ENCODE results near the gene ZNF500. TPM values are rescaled to one million over a fixed set of nuclear protein-coding genes. Genes with fewer than 3 reads are reported as not detected.

The ZNF500 gene
- total RNA-seq, 4 donors from 2014 or later: 7.9 to 17.6 (median 12.4) TPM

DNA sequence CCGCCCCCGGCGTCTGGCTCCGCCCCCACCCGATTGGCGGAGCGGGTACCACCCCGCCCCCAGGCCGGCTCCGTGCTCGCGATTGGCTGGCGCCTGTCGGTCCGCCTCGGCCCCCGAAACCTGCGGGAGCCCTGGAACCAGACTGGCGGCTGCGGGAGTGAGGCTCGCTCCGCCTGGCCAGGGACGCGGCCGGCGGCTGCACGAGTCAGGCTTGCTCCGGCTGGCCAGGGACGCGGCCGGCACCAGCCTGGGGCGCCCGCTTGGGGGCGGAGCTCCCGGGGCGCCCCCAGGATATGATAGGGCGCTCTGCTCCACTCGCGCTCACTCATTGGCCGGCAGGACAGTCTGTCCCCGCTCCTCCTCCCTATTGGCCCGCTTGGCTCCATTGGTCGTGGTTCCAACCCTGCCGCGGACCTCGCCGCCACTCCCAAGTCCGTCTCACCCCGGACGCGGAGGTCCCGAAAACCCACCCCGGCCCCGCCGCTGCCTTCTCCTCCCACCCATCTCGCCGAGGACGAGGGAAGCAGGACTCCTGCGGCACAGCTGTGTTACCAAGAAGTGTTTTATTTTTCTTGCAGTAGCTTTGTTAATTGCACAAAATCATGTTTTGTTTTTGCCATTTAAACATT, 35.8 kb upstream of the ZNF500 start:
- Histone ChIP-seq H3K4me1 (peaks cover 29% of the 10 kb centered on the region), H3K27ac (peak overlapping the region; percentile 82), H3K36me3 (peaks cover 49% of the 10 kb centered on the region), H3K9me3 (no peaks in the 10 kb centered on the region), H3K4me3 (peak overlapping the region; percentile 93), H3K27me3 (no peaks in the 10 kb centered on the region)
- 1% methylated on average over 35 of the region's 59 CpGs for WGBS
- DNase-seq (ENCODE audit: low spot score in 2 of 2): peak; percentile 93 to 97
- peak in 1 of 2 donors; percentile 26 for TF ChIP-seq CTCF (IDR thresholded peaks at IDR 0.05)
- no peak for TF ChIP-seq POLR2AphosphoS5 (IDR thresholded peaks at IDR 0.05)
- no peak for TF ChIP-seq EP300 (IDR thresholded peaks at IDR 0.05)
- TF ChIP-seq POLR2A (IDR thresholded peaks at IDR 0.05): no peak

- Histone ChIP-seq H3K27ac (peak within 1 kb of the TSS; percentile 82), H3K9me3 (no peaks in the 10 kb centered on the region), H3K27me3 (no peaks in the 10 kb centered on the region), H3K36me3 (peaks cover 49% of the 10 kb centered on the region), H3K4me3 (peak within 1 kb of the TSS; percentile 93), H3K4me1 (peaks cover 29% of the 10 kb centered on the region)
- WGBS: 0% methylated on average over 32 of the region's 70 CpGs
- DNase-seq (ENCODE audit: low spot score in 2 of 2): peak in 1 of 2 donors; percentile 89
- no peak for TF ChIP-seq POLR2A (IDR thresholded peaks at IDR 0.05)
- TF ChIP-seq EP300 (IDR thresholded peaks at IDR 0.05): no peak
- TF ChIP-seq POLR2AphosphoS5 (IDR thresholded peaks at IDR 0.05): no peak
- no peak for TF ChIP-seq CTCF (IDR thresholded peaks at IDR 0.05)
These were observed 35.1 kb upstream of the ZNF500 start, which contains the start of gene ROGDI for GRCh38 chr16:4801962-4802658. Gene ROGDI (minus strand): TSS chr16:4802633. CDS start chr16:4802571, 62 bp downstream.

DNA sequence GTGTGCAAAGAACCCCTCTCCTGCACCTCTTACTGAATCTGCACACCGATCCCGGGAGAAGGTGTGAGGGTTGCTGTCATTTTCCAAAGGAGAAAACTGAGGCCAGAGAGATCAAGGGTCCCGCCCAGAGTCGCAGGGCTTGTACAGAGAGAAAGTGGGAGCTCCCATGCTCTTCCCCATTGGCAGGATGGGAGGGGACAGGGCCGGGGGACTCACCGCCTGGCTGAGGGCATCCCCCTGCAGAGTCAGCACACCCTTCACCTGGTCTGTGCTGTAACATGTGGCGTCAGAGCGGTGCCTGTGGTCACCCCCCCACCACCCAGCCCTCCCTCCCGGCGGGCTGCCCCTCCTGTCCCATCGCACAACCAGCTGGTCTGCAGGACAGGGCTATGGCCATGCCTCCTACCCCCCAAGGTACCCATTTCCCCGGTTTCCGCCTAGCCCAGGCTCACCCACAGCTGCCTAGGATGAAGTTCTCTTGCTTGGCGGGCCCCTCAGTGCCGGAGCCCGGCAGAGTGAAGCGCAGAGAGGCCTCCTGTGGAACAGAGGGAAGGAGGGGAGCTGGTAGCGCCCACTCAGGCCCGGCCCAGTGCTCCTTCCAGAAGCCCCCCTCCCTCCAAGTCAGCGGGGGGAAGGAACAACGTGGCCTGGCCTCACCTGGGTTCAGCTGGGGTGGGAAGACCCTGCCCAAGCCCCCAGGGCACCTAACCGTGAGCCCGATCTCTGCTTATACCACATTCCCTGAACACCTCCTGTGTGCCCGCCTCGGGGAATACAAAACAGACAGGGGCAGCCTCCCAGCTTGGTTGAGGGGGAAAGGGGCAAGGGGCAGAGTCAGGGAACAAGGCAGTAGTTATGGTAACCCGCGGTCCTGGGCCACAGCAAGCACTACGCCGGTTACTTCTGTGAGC, 34.3 kb upstream of the ZNF500 start:
- H3K4me3 ChIP-seq: peak overlapping the region; percentile 93
- 45% methylated on average over 15 of the region's 29 CpGs for WGBS
- no peaks in the 10 kb centered on the region for H3K9me3 ChIP-seq
- peak overlapping the region; percentile 82 for H3K27ac ChIP-seq
- peaks cover 45% of the 10 kb centered on the region for H3K36me3 ChIP-seq
- H3K27me3 ChIP-seq: no peaks in the 10 kb centered on the region
- TF ChIP-seq POLR2AphosphoS5 (IDR thresholded peaks at IDR 0.05): no peak
- no peak for TF ChIP-seq POLR2A (IDR thresholded peaks at IDR 0.05)
- no peak for TF ChIP-seq CTCF (IDR thresholded peaks at IDR 0.05)
- TF ChIP-seq EP300 (IDR thresholded peaks at IDR 0.05): no peak
- peaks cover 29% of the 10 kb centered on the region for H3K4me1 ChIP-seq
- no peak for DNase-seq (ENCODE audit: low spot score in 2 of 2)

- Histone ChIP-seq H3K27ac (no peak overlapping the region), H3K4me3 (no peak overlapping the region), H3K36me3 (peaks cover 37% of the 10 kb centered on the region), H3K4me1 (peaks cover 29% of the 10 kb centered on the region), H3K27me3 (no peaks in the 10 kb centered on the region), H3K9me3 (no peaks in the 10 kb centered on the region)
- DNase-seq (ENCODE audit: low spot score in 2 of 2): no peak
- no peak for TF ChIP-seq POLR2A (IDR thresholded peaks at IDR 0.05)
- TF ChIP-seq POLR2AphosphoS5 (IDR thresholded peaks at IDR 0.05): no peak
- TF ChIP-seq EP300 (IDR thresholded peaks at IDR 0.05): no peak
- no peak for TF ChIP-seq CTCF (IDR thresholded peaks at IDR 0.05)
- WGBS: 72% methylated on average over 14 of the region's 17 CpGs
These were observed 33.5 kb upstream of the ZNF500 start for GRCh38 chr16:4800290-4801041.
